Measurements from ENCODE around the gene STXBP5. TPM values are rescaled to one million over a fixed set of nuclear protein-coding genes. Genes with fewer than 3 reads are reported as not detected.

STXBP5 gene
- total RNA-seq, 1 donor from 2014 or later: 26.9 TPM

- Mint-ChIP-seq H3K36me3 (ENCODE audit: low read depth, unreplicated experiment) (no peaks in the 10 kb centered on the region), H3K4me1 (ENCODE audit: unreplicated experiment) (peaks cover 11% of the 10 kb centered on the region), H3K27ac (ENCODE audit: unreplicated experiment) (no peak overlapping the region), H3K27me3 (ENCODE audit: unreplicated experiment) (no peaks in the 10 kb centered on the region), H3K4me3 (ENCODE audit: unreplicated experiment) (no peak overlapping the region), H3K9me3 (ENCODE audit: unreplicated experiment) (no peaks in the 10 kb centered on the region)
- no peak for TF ChIP-seq CTCF (IDR thresholded peaks at IDR 0.05; ENCODE audit: unreplicated experiment)
- DNase-seq (ENCODE audit: low spot score): no peak
Observed at GRCh38 chr6:147195510-147195909, 8.7 kb upstream of the STXBP5 start.

GRCh38 chr6:147195987-147196386, 8.2 kb upstream of the STXBP5 start:
- no peaks in the 10 kb centered on the region for H3K36me3 Mint-ChIP-seq (ENCODE audit: low read depth, unreplicated experiment)
- TF ChIP-seq CTCF (IDR thresholded peaks at IDR 0.05; ENCODE audit: unreplicated experiment): no peak
- no peaks in the 10 kb centered on the region for H3K9me3 Mint-ChIP-seq (ENCODE audit: unreplicated experiment)
- no peaks in the 10 kb centered on the region for H3K27me3 Mint-ChIP-seq (ENCODE audit: unreplicated experiment)
- no peak for DNase-seq (ENCODE audit: low spot score)
- H3K4me1 Mint-ChIP-seq (ENCODE audit: unreplicated experiment): peaks cover 11% of the 10 kb centered on the region
- no peak overlapping the region for H3K27ac Mint-ChIP-seq (ENCODE audit: unreplicated experiment)
- no peak overlapping the region for H3K4me3 Mint-ChIP-seq (ENCODE audit: unreplicated experiment)

GRCh38 chr6:147200711-147201110, 3.5 kb upstream of the STXBP5 start:
- DNase-seq (ENCODE audit: low spot score): no peak
- Mint-ChIP-seq H3K27me3 (ENCODE audit: unreplicated experiment) (peaks cover 16% of the 10 kb centered on the region), H3K27ac (ENCODE audit: unreplicated experiment) (no peak overlapping the region), H3K4me1 (ENCODE audit: unreplicated experiment) (peaks cover 20% of the 10 kb centered on the region), H3K36me3 (ENCODE audit: low read depth, unreplicated experiment) (peaks cover 9% of the 10 kb centered on the region), H3K4me3 (ENCODE audit: unreplicated experiment) (no peak overlapping the region), H3K9me3 (ENCODE audit: unreplicated experiment) (no peaks in the 10 kb centered on the region)
- TF ChIP-seq CTCF (IDR thresholded peaks at IDR 0.05; ENCODE audit: unreplicated experiment): no peak

- Mint-ChIP-seq H3K4me1 (ENCODE audit: unreplicated experiment) (peaks cover 16% of the 10 kb centered on the region), H3K4me3 (ENCODE audit: unreplicated experiment) (peak overlapping the region; percentile 98), H3K27me3 (ENCODE audit: unreplicated experiment) (peaks cover 16% of the 10 kb centered on the region), H3K27ac (ENCODE audit: unreplicated experiment) (peak overlapping the region; percentile 97), H3K9me3 (ENCODE audit: unreplicated experiment) (no peaks in the 10 kb centered on the region), H3K36me3 (ENCODE audit: low read depth, unreplicated experiment) (peaks cover 9% of the 10 kb centered on the region)
- peak; percentile 23 for DNase-seq (ENCODE audit: low spot score)
- no peak for TF ChIP-seq CTCF (IDR thresholded peaks at IDR 0.05; ENCODE audit: unreplicated experiment)
Observed at GRCh38 chr6:147201885-147202515, 2.2 kb upstream of the STXBP5 start.

- H3K9me3 Mint-ChIP-seq (ENCODE audit: unreplicated experiment): no peaks in the 10 kb centered on the region
- peaks cover 9% of the 10 kb centered on the region for H3K36me3 Mint-ChIP-seq (ENCODE audit: low read depth, unreplicated experiment)
- no peak for TF ChIP-seq CTCF (IDR thresholded peaks at IDR 0.05; ENCODE audit: unreplicated experiment)
- DNase-seq (ENCODE audit: low spot score): peak; percentile 69
- H3K4me1 Mint-ChIP-seq (ENCODE audit: unreplicated experiment): peaks cover 22% of the 10 kb centered on the region
- peaks cover 16% of the 10 kb centered on the region for H3K27me3 Mint-ChIP-seq (ENCODE audit: unreplicated experiment)
- peak overlapping the region; percentile 97 for H3K27ac Mint-ChIP-seq (ENCODE audit: unreplicated experiment)
- peak overlapping the region; percentile 98 for H3K4me3 Mint-ChIP-seq (ENCODE audit: unreplicated experiment)
Observed at GRCh38 chr6:147202516-147203310, 1.5 kb upstream of the STXBP5 start.
